Iris pigment epithelial cell (primary cell): ENCODE results near the gene TMX1.
"Not testable (repeated sequence)": the region's sequence is repeated elsewhere in the genome, so short reads cannot be mapped to it uniquely, and the experiment has no call there.

Source experiments
- DNase-seq: peaks from one replicate; pipeline ENCODE4 v3.0.0-alpha.2; 2011; ENCODE audit warnings: low read depth

TMX1 gene

GRCh38 chr14:51239813-51240803 lies at the start of gene TMX1:
TMX1 (plus strand) TSS chr14:51240247; CDS start chr14:51240293, 46 bp downstream.
- DNase-seq = peak; percentile 98

- no peak for DNase-seq
Measured at GRCh38 chr14:51201890-51202289, 38.2 kb upstream of the TMX1 start.

- no peak for DNase-seq
Measured at GRCh38 chr14:51202914-51203665, 37.0 kb upstream of the TMX1 start.

- DNase-seq = no peak
Measured at GRCh38 chr14:51203881-51204280, 36.2 kb upstream of the TMX1 start.

GRCh38 chr14:51205486-51205885 lies 34.6 kb upstream of the TMX1 start:
- no peak for DNase-seq

- no peak for DNase-seq
Measured at GRCh38 chr14:51206462-51206861, 33.6 kb upstream of the TMX1 start.

- DNase-seq = no peak
Measured at GRCh38 chr14:51207621-51208020, 32.4 kb upstream of the TMX1 start.

GRCh38 chr14:51208982-51209381 lies 31.1 kb upstream of the TMX1 start:
- no peak for DNase-seq

GRCh38 chr14:51209457-51209856 lies 30.6 kb upstream of the TMX1 start:
- DNase-seq = no peak

- DNase-seq = no peak
Measured at GRCh38 chr14:51210594-51210993, 29.5 kb upstream of the TMX1 start.

GRCh38 chr14:51211149-51211548 lies 28.9 kb upstream of the TMX1 start:
- peak; percentile 73 for DNase-seq

GRCh38 chr14:51216602-51217001 lies 23.4 kb upstream of the TMX1 start:
- no peak for DNase-seq

- DNase-seq = peak; percentile 52
Measured at GRCh38 chr14:51219473-51220448, 20.3 kb upstream of the TMX1 start.

- DNase-seq = not testable (repeated sequence)
Measured at GRCh38 chr14:51223463-51223862, 16.6 kb upstream of the TMX1 start.

- DNase-seq = peak; percentile 62
Measured at GRCh38 chr14:51224551-51224950, 15.5 kb upstream of the TMX1 start.

GRCh38 chr14:51225751-51226150 lies 14.3 kb upstream of the TMX1 start:
- DNase-seq = peak; percentile 78

- peak; percentile 57 for DNase-seq
Measured at GRCh38 chr14:51228391-51228790, 11.7 kb upstream of the TMX1 start.

GRCh38 chr14:51228890-51229289 lies 11.2 kb upstream of the TMX1 start:
- no peak for DNase-seq

GRCh38 chr14:51236314-51236713 lies 3.7 kb upstream of the TMX1 start:
- peak; percentile 86 for DNase-seq

GRCh38 chr14:51240804-51241380 lies 845 bp downstream of the TMX1 start:
- no peak for DNase-seq
